ENCODE measurements around the gene CCSER1.
"Not testable (repeated sequence)": the region's sequence is repeated elsewhere in the genome, so short reads cannot be mapped to it uniquely, and the experiment has no call there.

Gene CCSER1

DNA sequence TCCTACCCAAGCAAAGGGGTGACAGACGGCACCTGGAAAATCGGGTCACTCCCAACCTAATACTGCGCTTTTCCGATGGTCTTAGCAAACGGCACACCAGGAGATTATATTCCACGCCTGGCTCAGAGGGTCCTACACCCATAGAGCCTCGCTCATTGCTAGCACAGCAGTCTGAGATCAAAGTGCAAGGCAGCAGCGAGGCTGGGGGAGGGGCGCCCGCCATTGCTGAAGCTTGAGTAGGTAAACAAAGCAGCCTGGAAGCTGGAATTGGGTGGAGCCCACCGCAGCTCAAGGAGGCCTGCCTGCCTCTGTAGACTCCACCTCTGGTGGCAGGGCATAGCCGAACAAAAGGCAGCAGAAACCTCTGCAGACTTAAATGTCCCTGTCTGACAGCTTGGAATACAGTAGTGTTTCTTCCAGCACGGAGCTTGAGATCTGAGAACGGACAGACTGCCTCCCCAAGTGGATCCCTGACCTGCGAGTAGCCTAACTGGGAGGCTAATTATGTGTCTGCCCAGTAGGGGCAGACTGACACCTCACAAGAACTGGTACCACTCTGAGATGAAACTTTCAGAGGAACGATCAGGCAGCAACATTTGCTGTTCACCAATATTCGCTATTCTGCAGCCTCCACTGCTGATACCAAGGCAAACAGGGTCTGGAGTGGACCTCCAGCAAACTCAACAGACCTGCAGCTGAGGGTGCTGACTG, 784.7 kb downstream of the CCSER1 start:
- DNase-seq; in situ Hi-C loops (cut with HindIII; ENCODE audit: low pct_ligation_motif_present, low pct_unique_long_range_greater_than_20kb, low sequenced_read_pairs): not testable (repeated sequence)

DNA sequence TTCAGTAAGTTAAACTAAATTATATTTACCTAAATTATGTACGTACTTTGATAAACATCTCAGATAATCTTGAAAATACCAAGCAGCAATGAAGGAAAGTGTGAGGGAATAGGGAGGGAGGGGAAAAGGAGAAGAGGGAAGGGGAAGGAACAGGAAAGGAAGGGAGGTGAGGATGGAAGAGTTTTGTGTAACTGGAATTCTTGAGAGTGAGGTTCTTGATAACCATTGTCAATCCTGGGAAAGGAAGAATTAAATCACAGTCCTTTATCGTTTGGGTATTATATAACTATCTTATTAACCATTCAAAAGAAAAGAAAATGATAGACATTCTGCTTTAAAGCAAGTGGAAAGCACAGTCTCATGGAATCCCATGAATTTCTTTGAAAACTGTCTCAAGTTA, 795.0 kb downstream of the CCSER1 start:
- in situ Hi-C loops (cut with HindIII; ENCODE audit: low pct_ligation_motif_present, low pct_unique_long_range_greater_than_20kb, low sequenced_read_pairs) = no loop called here
- DNase-seq = no peak

DNA sequence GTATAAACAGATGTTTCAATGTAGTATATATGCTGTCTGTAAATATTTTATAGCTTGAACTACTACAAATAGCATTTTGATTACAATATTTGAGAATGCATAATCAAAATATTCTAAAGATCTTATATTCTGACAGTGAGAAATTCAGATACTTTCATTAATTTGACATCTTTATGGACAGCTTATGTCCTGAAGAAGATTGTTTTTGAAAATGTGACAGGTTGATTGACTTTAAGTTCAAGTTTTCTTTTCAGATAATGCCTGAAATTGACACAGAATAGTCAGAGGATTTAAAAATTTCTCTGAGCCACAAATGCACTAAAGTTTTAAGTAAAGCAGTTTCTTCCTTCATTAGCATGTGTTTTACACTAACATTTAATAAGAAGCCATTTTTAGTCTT, 799.8 kb downstream of the CCSER1 start:
- in situ Hi-C loops (cut with HindIII; ENCODE audit: low pct_ligation_motif_present, low pct_unique_long_range_greater_than_20kb, low sequenced_read_pairs) = no loop called here
- DNase-seq = no peak

GRCh38 chr4:90943311-90943710, 816.1 kb downstream of the CCSER1 start:
- DNase-seq = no peak
- in situ Hi-C loops (cut with HindIII; ENCODE audit: low pct_ligation_motif_present, low pct_unique_long_range_greater_than_20kb, low sequenced_read_pairs) = no loop called here

- DNase-seq = no peak
- in situ Hi-C loops (cut with HindIII; ENCODE audit: low pct_ligation_motif_present, low pct_unique_long_range_greater_than_20kb, low sequenced_read_pairs) = no loop called here
These were observed 819.8 kb downstream of the CCSER1 start for GRCh38 chr4:90946945-90947344.

DNA sequence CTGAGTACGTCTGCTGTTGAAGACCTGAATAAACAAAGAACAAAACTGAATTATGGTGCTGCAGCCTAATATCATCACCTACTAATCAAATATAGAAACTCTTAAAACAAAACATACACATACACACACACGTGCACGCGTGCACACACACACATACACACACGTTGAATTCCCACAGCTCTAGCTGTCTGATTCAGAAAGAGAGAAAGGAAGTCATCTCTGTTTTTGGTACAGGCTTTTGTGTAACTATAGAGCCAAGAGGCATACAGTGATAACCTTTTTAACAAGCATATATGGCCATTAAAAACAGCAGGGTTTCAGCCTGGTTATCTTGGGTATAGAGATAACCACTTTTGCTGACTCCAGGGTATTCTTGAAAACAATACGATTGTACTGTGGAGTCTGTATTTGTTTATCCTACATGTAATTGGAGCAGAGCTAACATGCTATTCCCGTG, 823.2 kb downstream of the CCSER1 start:
- in situ Hi-C loops (cut with HindIII; ENCODE audit: low pct_ligation_motif_present, low pct_unique_long_range_greater_than_20kb, low sequenced_read_pairs) = no loop called here
- DNase-seq = no peak

DNA sequence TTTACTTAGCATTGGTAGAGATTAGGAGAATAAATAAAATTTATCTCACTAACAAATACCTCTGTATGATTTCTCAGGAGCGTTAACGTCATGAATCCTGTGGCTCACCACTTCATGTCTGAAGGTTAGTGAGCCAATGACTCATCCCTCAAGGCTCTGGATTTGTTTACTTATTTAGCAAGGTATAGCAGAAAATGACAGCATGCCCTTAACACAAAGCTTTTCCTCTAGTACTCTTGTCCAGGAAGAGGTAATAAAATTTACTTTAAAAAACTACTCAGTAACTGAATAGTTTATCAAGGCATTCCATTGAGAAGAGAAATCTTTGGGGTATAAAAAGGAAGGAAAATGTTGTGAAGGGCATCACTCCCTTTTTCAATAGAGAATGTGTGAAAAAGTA, 823.8 kb downstream of the CCSER1 start:
- DNase-seq = peak; percentile 84
- in situ Hi-C loops (cut with HindIII; ENCODE audit: low pct_ligation_motif_present, low pct_unique_long_range_greater_than_20kb, low sequenced_read_pairs) = no loop called here

DNA sequence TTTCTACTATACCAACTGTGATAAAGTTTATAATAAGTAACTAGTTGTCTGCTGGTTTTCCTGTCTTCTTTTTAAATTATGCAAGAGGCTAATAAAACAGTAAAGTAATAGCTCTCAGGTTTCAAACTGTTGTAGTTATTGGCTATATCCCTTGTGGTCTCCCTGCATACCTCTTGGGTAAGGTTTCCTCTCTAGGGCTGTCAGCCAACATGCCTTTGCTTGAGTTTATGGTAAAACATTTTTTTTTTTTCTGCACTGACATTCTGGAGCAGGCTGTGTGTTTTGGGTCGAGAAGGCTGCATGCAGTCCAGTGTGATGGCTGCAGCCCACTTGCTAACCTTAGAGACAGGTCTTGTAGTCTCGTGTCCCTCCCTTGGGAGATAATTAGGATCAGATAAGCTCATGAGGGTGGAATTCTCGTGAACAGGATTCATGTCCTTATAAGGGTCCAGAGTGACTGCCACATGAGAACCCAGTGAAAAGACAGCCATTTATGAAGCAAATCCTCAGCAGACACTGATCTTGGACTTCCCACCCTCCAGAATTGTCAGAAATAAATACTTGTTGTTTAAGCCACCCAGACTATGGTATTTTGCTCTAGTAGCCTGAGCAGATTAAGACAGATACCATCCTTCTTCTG, 831.2 kb downstream of the CCSER1 start:
- DNase-seq = peak; percentile 65
- in situ Hi-C loops (cut with HindIII; ENCODE audit: low pct_ligation_motif_present, low pct_unique_long_range_greater_than_20kb, low sequenced_read_pairs) = no loop called here

DNA sequence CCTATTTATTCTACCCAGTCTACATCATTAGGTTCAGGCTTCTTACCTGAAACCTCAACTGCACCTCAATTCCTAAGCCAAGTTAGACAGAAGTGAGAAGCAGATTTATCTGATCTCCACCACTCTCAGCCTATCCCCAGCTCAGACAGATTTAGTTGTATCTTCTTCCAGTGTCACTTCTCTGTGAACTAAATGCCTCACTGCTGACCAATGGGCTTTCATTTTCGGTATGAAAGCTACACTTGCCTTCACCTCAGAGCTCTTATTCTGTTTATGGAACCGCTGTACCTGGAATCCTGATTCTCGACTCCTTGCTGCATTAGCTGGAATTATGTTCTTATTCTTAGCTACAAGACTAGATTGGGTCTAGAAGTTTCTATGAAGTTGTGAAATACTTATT, 833.2 kb downstream of the CCSER1 start:
- in situ Hi-C loops (cut with HindIII; ENCODE audit: low pct_ligation_motif_present, low pct_unique_long_range_greater_than_20kb, low sequenced_read_pairs) = no loop called here
- no peak for DNase-seq

GRCh38 chr4:90960840-90961239, 833.6 kb downstream of the CCSER1 start:
- in situ Hi-C loops (cut with HindIII; ENCODE audit: low pct_ligation_motif_present, low pct_unique_long_range_greater_than_20kb, low sequenced_read_pairs) = no loop called here

GRCh38 chr4:90970021-90970420, 842.8 kb downstream of the CCSER1 start:
- no peak for DNase-seq
- in situ Hi-C loops (cut with HindIII; ENCODE audit: low pct_ligation_motif_present, low pct_unique_long_range_greater_than_20kb, low sequenced_read_pairs) = no loop called here

More at GRCh38 chr4:90960840-90961239, 833.6 kb downstream of the CCSER1 start:
- no peak for DNase-seq

GRCh38 chr4:90977726-90978125, 850.5 kb downstream of the CCSER1 start:
- in situ Hi-C loops (cut with HindIII; ENCODE audit: low pct_ligation_motif_present, low pct_unique_long_range_greater_than_20kb, low sequenced_read_pairs) = no loop called here
- no peak for DNase-seq

- no peak for DNase-seq
- in situ Hi-C loops (cut with HindIII; ENCODE audit: low pct_ligation_motif_present, low pct_unique_long_range_greater_than_20kb, low sequenced_read_pairs) = no loop called here
These were observed 852.4 kb downstream of the CCSER1 start for GRCh38 chr4:90979556-90979955.

DNA sequence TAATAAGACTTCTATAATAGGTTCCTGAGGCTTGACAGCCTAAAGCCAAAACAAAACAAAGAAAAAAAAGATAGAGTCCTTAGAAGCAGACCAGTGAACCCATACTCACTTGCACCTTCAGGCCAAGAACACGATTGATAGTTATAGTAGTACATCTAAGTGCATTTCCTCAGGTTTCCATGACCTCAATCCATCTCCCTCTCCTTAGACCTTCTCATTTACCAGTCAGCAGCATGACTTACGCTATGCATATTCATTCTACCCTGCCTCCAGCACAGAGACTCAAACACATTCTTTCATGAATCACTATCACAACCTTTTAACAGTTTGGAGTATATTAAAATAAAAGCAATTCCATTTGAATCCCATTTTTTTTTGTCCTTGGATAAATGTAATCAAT, 855.6 kb downstream of the CCSER1 start:
- no peak for DNase-seq
- in situ Hi-C loops (cut with HindIII; ENCODE audit: low pct_ligation_motif_present, low pct_unique_long_range_greater_than_20kb, low sequenced_read_pairs) = no loop called here

DNA sequence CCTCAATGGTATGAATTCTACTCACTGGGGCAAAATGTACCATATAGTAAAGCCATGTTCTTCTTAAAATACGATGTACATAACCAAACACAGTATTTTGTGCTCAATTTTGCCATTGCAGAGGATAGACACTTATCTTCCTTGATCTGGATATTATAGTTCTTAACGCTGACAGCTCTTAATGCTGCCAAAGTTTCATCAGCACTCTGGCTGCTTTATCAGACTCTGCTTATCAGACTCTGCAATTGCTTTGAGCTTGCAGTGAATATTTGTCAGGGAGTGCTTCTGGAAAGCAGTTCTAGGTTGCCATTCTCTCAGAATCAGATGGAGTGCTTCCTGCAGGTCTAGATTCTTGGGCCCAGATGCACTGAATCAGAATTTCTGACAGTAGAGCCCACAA, 863.1 kb downstream of the CCSER1 start:
- in situ Hi-C loops (cut with HindIII; ENCODE audit: low pct_ligation_motif_present, low pct_unique_long_range_greater_than_20kb, low sequenced_read_pairs) = no loop called here
- DNase-seq = no peak

- in situ Hi-C loops (cut with HindIII; ENCODE audit: low pct_ligation_motif_present, low pct_unique_long_range_greater_than_20kb, low sequenced_read_pairs) = no loop called here
- DNase-seq = no peak
These were observed 865.0 kb downstream of the CCSER1 start for GRCh38 chr4:90992213-90992612.

GRCh38 chr4:90994851-90995574, 867.8 kb downstream of the CCSER1 start:
- in situ Hi-C loops (cut with HindIII; ENCODE audit: low pct_ligation_motif_present, low pct_unique_long_range_greater_than_20kb, low sequenced_read_pairs) = no loop called here
- DNase-seq = no peak

- no peak for DNase-seq
- in situ Hi-C loops (cut with HindIII; ENCODE audit: low pct_ligation_motif_present, low pct_unique_long_range_greater_than_20kb, low sequenced_read_pairs) = no loop called here
These were observed 868.8 kb downstream of the CCSER1 start for GRCh38 chr4:90995996-90996395.

DNA sequence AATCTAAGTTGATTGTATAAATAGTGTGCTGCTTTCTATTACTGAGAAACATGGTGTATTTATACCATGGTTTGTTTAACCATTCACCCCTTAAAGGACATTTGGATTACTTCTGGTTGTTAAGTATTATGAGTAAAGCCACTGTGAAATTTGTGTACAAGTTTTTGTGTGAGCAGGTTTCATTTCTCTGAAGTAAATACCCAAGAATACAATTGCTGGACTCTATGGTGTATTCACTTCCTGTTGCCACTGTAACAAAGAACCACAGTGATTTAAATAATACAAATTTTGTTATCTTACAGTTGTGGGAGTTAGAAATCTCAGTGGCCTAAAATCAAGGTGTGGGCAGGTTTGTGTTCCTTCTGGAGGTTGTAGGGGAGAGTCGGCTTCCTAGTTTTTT, 869.6 kb downstream of the CCSER1 start:
- no peak for DNase-seq
- in situ Hi-C loops (cut with HindIII; ENCODE audit: low pct_ligation_motif_present, low pct_unique_long_range_greater_than_20kb, low sequenced_read_pairs) = no loop called here

- DNase-seq = no peak
- in situ Hi-C loops (cut with HindIII; ENCODE audit: low pct_ligation_motif_present, low pct_unique_long_range_greater_than_20kb, low sequenced_read_pairs) = no loop called here
These were observed 888.7 kb downstream of the CCSER1 start for GRCh38 chr4:91015861-91016260.

Data from ACHN (cell line).